Mucosa of descending colon (tissue), 3 donors: Measurements from ENCODE around the gene WWC2. TPM values are rescaled to one million over a fixed set of nuclear protein-coding genes. Genes with fewer than 3 reads are reported as not detected.
"Not testable (repeated sequence)": the region's sequence is repeated elsewhere in the genome, so short reads cannot be mapped to it uniquely, and the experiment has no call there.

Source experiments
- ATAC-seq: fragments of 200-7000 bp; cut with Tn5 transposase; one replicate; pipeline ENCODE4 v1.9.1; 2020; ENCODE audit warnings: mild to moderate bottlenecking, moderate library complexity
- DNase-seq, 3 donors: peaks; one replicate each; pipeline ENCODE4 v3.0.0-alpha.2; 2020
- H3K36me3 ChIP-seq: fragments of 200-600 bp; one replicate; pipeline ENCODE4 v1.8.0; 2021; ENCODE audit warnings: low read depth, mild to moderate bottlenecking
- H3K4me1 ChIP-seq: fragments of 200-600 bp; one replicate; pipeline ENCODE4 v1.8.0; 2021; ENCODE audit warnings: low read depth, mild to moderate bottlenecking
- H3K4me3 ChIP-seq: fragments of 200-600 bp; one replicate; pipeline ENCODE4 v1.8.0; 2021; ENCODE audit warnings: mild to moderate bottlenecking
- H3K9me3 ChIP-seq: fragments of 200-600 bp; one replicate; pipeline ENCODE4 v1.8.0; 2021; ENCODE audit warnings: mild to moderate bottlenecking
- CTCF ChIP-seq: fragments of 200-600 bp; IDR thresholded peaks from one replicate; pipeline ENCODE4 v1.8.0; 2022; ENCODE audit warnings: antibody characterized with exemption, mild to moderate bottlenecking
- intact Hi-C, 2 donors: fragments of 100-400 bp; cut with DNase I in 1 of 2; cut with micrococcal nuclease in 1 of 2; formaldehyde crosslinking; loops; one replicate each; pipeline versions ENCODE4 v1.11.0 to v1.11.1; 2022; cut with DNase I, micrococcal nuclease
- total RNA-seq, 3 donors: library from RNA; stranded (reverse); fragmentation: NEBNext Ultra II Directional in 2 of 3; extraction: Animal tissue kit (Norgen Biotek cat#: 25700) in 2 of 3; gene quantifications; one replicate each; pipeline versions ENCODE4 v1.2.1 to v1.2.4, GENCODE V29; 2021 to 2023
- donor health status: DM: no; HTN: no; CAD: no; lungs with moderate emphysema.
- donor health status: DM: no; HTN: no; CAD: no.
- donor health status: DM: no; HTN: yes; CAD: no.

Gene WWC2
- total RNA-seq, 3 donors from 2014 or later, result 6.4 to 31.2 (median 7.7) TPM

- H3K4me1 ChIP-seq, result no peaks in the 10 kb centered on the region
- H3K36me3 ChIP-seq, result no peaks in the 10 kb centered on the region
- H3K9me3 ChIP-seq, result no peaks in the 10 kb centered on the region
- ATAC-seq (no peak), DNase-seq (no peak)
- no peak overlapping the region for H3K4me3 ChIP-seq
- intact Hi-C loops, result no loop called here
- TF ChIP-seq CTCF, result no peak
These were observed 48.9 kb downstream of the WWC2 start for GRCh38 chr4:183147983-183148382.

- Histone ChIP-seq H3K36me3 (no peaks in the 10 kb centered on the region), H3K4me3 (no peak overlapping the region), H3K4me1 (no peaks in the 10 kb centered on the region), H3K9me3 (no peaks in the 10 kb centered on the region)
- no peak for ATAC-seq
- intact Hi-C loops, result no loop called here
- no peak for DNase-seq
- TF ChIP-seq CTCF, result no peak
These were observed 50.8 kb downstream of the WWC2 start for GRCh38 chr4:183149616-183150539.

GRCh38 chr4:183150664-183151063 is 51.6 kb downstream of the WWC2 start:
- DNase-seq, H3K4me3 ChIP-seq, ATAC-seq, H3K36me3 ChIP-seq, H3K9me3 ChIP-seq, intact Hi-C loops, H3K4me1 ChIP-seq: not testable (repeated sequence)

- ATAC-seq, H3K4me1 ChIP-seq, H3K4me3 ChIP-seq, H3K36me3 ChIP-seq, H3K9me3 ChIP-seq, intact Hi-C loops, DNase-seq: not testable (repeated sequence)
These were observed 53.2 kb downstream of the WWC2 start for GRCh38 chr4:183152232-183152631.

GRCh38 chr4:183153190-183153916 is 54.3 kb downstream of the WWC2 start:
- DNase-seq, result no peak
- no peaks in the 10 kb centered on the region for H3K4me1 ChIP-seq
- no peaks in the 10 kb centered on the region for H3K9me3 ChIP-seq
- no peak for ATAC-seq
- TF ChIP-seq CTCF, result no peak
- no peak overlapping the region for H3K4me3 ChIP-seq
- no peaks in the 10 kb centered on the region for H3K36me3 ChIP-seq
- intact Hi-C loops, result no loop called here

- no peaks in the 10 kb centered on the region for H3K36me3 ChIP-seq
- intact Hi-C loops, result no loop called here
- no peaks in the 10 kb centered on the region for H3K9me3 ChIP-seq
- H3K4me1 ChIP-seq, result no peaks in the 10 kb centered on the region
- no peak for DNase-seq
- H3K4me3 ChIP-seq, result no peak overlapping the region
- no peak for TF ChIP-seq CTCF
- ATAC-seq, result peak; percentile 79
These were observed 55.8 kb downstream of the WWC2 start for GRCh38 chr4:183154701-183155391.
